ENCODE results near the gene TMEM30B. TPM values are rescaled to one million over a fixed set of nuclear protein-coding genes. Genes with fewer than 3 reads are reported as not detected.

Gene TMEM30B
- total RNA-seq, 1 donor from 2014 or later = 0.16 TPM

DNA sequence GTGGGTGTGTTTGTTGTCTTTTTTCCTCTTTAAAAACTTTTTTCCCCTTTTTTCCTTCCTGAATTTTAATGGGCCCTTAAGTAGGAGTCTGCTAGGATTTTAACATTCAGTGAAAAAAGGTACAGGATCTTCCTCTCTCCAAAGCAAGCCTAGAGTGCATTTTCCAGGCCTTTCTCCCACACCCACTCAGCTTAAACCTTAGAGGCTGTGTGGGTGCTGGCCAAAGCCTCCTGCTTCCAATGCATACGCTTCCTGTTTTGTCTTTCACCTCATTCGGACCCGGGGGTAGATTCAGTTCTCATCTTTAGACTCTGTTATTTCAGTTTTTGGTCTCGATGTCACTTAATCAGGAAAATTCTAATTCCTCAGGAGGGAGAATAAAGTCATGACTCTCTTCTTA, 51.2 kb downstream of the TMEM30B start:
- DNase-seq = no peak

DNA sequence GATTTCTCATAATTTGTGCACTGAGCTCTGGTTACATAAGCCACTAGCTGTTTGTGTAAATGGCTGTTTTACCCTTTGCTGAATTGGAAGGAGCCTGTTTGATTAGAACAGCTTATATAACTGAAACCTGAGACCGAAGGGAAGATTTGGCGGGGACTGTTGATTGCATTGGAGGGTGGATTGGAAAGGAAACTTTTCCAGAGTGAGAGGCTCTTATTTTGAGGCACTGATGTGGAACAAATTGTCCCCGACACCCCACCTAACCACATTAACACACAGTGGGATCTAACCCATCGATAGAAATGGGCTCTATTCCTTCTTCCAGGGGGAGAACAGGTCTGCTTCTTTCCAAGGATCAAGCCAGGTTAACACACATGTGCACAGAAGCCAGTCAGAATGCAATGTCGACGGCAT, 51.7 kb downstream of the TMEM30B start:
- no peak for DNase-seq

DNA sequence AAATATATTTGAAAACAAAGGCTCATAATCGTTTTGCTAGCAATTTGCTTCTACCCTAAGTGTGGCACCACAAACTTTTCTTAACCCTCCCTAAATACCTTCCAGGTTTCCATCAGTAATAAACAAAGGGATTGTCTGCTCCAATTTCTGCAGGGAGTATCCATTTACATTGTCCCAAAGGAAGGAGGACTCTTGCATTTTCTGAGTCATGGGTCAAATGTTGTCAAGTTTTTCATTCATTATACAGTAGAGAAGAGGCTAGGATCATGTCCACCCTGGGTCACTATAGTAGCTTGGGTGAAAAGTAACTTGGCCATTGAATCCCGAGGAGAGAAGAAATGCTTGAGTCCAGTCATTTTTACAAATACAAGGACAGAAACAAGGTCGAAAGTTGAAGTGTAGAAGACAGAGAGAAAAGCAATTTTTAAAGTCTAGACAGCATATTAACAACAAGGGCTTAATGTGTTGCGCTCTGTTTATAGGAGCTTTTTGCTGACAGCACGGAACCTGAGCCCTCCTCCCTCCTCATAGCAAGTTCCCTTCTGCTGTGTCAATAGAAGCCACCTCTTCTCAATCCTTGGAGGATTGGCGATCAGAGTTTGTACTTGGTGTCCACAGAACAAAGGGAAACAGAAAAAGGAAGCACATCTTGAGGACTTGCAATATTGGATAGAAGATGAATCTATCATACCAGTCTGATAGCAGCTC, 53.1 kb downstream of the TMEM30B start:
- DNase-seq = no peak

Other genes with a start within 250 kb of the TMEM30B start
- gene PRKCH, start 40.2 kb upstream of the TMEM30B start, total RNA-seq = 21.2 TPM